GM12865 (cell line): ENCODE measurements around the gene PKLR.
"Not testable (repeated sequence)": the region's sequence is repeated elsewhere in the genome, so short reads cannot be mapped to it uniquely, and the experiment has no call there.

Experiments
- DNase-seq: peaks from one replicate; pipeline ENCODE4 v3.0.0; 2010; ENCODE audit warnings: low read depth
- H3K4me3 ChIP-seq: 2 replicates; pipeline ENCODE4 v1.5.1; 2011; ENCODE audit warnings: mild to moderate bottlenecking, low read depth, low read length, control low read depth
- CTCF ChIP-seq: IDR thresholded peaks from 2 replicates; pipeline ENCODE4 v1.5.1; 2011; ENCODE audit warnings: low read length, control low read depth, low read depth, inconsistent platforms; ENCODE audit not compliant: insufficient read depth; ENCODE audit errors: missing control alignments

The PKLR gene

GRCh38 chr1:155250633-155251449 is 50.4 kb downstream of the PKLR start:
- peak overlapping the region; percentile 57 for H3K4me3 ChIP-seq
- DNase-seq, result peak; percentile 96
- peak; percentile 100 for TF ChIP-seq CTCF

- H3K4me3 ChIP-seq, result peak overlapping the region; percentile 57
- DNase-seq, result no peak
- TF ChIP-seq CTCF, result no peak
These were observed 51.0 kb downstream of the PKLR start for GRCh38 chr1:155250246-155250632.

DNA sequence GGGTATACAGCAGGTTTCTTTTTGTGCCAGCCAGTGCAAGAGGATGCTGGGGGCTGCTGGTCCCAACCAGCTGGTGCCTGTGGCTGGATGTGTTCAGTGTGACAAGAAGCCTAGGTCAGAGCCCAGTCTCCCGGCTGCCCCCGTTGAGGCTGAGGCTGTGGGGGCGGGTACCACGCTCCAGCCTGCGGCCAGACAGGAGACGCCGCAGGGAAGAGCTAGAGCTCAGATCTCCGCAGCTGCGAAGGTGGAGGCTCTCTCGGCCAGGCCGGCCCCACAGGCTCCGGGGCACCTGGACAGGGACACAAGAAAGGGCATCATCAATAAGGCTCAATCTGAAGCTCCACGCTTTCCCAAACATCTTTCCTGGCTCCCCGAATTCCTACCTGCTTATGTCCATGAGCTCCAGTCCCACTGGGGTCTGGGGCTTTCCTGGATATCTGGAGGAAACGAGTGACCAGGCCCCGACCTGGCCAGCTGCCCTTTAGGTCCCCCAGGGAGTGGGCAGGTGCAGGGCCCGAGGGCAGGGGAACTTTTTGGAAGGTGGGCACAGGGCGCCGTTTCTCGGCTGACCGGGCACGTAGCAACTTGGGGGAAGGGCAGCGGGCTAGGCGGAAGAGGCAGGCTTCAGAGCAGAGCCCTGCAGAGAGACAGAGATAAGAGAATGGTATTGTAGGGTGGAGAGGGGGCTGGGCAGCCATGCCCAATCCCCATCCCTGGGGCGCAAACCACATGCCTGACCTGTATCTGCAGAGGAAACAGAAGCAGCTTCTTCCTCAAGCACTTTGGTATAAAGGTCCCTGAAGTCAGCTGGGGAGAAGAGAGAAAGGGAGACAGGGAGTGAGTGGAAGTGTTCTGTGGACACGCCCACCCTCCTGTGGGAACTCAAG is 53.3 kb downstream of the PKLR start:
- DNase-seq, result no peak
- no peak overlapping the region for H3K4me3 ChIP-seq
- TF ChIP-seq CTCF, result no peak

GRCh38 chr1:155246796-155247195 is 54.4 kb downstream of the PKLR start:
- not testable (repeated sequence) for DNase-seq, H3K4me3 ChIP-seq

DNA sequence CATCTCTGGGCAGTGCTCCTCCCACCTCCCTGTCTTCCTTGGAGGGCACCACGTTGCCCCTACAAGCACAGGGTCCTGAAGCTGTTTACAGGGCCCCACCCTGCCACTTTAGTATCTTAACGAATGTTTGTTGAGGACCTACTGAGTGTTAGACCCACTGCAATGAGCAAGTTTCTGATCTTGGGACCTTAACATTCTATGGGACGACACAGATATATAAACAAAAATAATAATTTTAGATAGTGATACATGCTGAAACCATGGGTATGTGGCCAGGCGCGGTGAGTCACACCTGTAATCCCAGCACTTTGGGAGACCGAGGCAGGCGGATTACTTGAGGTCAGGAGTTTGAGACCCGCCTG is 56.1 kb downstream of the PKLR start:
- TF ChIP-seq CTCF, result no peak
- DNase-seq, result no peak
- peak overlapping the region; percentile 59 for H3K4me3 ChIP-seq

- H3K4me3 ChIP-seq, result peak overlapping the region; percentile 59
- peak; percentile 99 for DNase-seq
- TF ChIP-seq CTCF, result no peak
These were observed 56.7 kb downstream of the PKLR start for GRCh38 chr1:155244368-155245162.
